AG04450 (cell line): ENCODE measurements around the gene STXBP5L. TPM values are rescaled to one million over a fixed set of nuclear protein-coding genes. Genes with fewer than 3 reads are reported as not detected.

ENCODE experiments used
- CTCF ChIA-PET: fragments of 300-600, 350-600 bp; formaldehyde crosslinking; extraction: SDS; loops from one replicate; lab custom pipeline; 2022; ENCODE audit warnings: antibody characterized with exemption, inconsistent platforms; lab: Charles Lee
- POLR2A ChIA-PET: fragments of 350-600 bp; formaldehyde crosslinking; extraction: SDS; loops from one replicate; lab custom pipeline; 2021; ENCODE audit warnings: antibody characterized with exemption, inconsistent platforms; lab: Yijun Ruan, JAX
- DNase-seq: peaks from one replicate; pipeline ENCODE4 v3.0.0-alpha.2; 2011; ENCODE audit warnings: low read depth, low spot score
- H3K27ac ChIP-seq: one replicate; pipeline ENCODE4 v1.5.1; 2012; ENCODE audit warnings: low read depth, low read length, control low read depth
- H3K27me3 ChIP-seq: one replicate; pipeline ENCODE4 v1.6.0; 2012; ENCODE audit warnings: low read length; ENCODE audit not compliant: control insufficient read depth, insufficient read depth
- H3K4me3 ChIP-seq: 2 replicates; pipeline ENCODE4 v1.5.1; 2011; ENCODE audit warnings: mild to moderate bottlenecking, low read depth, low read length, control low read depth
- H3K9me3 ChIP-seq: 2 replicates; pipeline ENCODE4 v1.5.1; 2012; ENCODE audit warnings: low read length; ENCODE audit not compliant: control insufficient read depth, insufficient read depth
- polyA minus RNA-seq: library from RNA; depleted of rRNA, polyadenylated mRNA; stranded (reverse); fragments of >200 nt; gene quantifications from 2 replicates; pipeline ENCODE4 v1.2.3, GENCODE V29; 2011; rRNA and poly(A)+ RNA removed
- polyA plus RNA-seq: library from polyadenylated mRNA; depleted of rRNA; stranded (reverse); fragments of >200 nt; gene quantifications from 2 replicates; pipeline ENCODE4 v1.2.3, GENCODE V29; 2011; rRNA removed
- TF ChIP-seq, protein P1 (sequence below): IDR thresholded peaks from 2 replicates; pipeline ENCODE4 v1.5.1; 2011; ENCODE audit warnings: low read depth, low read length, control low read depth, inconsistent platforms

Gene STXBP5L
- not detected in 2 replicates for polyA plus RNA-seq
- polyA minus RNA-seq: not detected in 2 replicates

- ChIA-PET CTCF (interaction anchor here (0.7 to 1.4 kb wide), 2 partner anchors 243 to 347 kb away, joined by 3 read pairs; no protein-coding TSS in a partner anchor), POLR2A (interaction anchor here (0.6 kb wide), 1 partner anchor 165 kb away, joined by 3 read pairs; the partner anchor contains the start of gene GTF2E1)
- H3K27ac ChIP-seq: no peak within 1 kb of the TSS
- peaks cover 13% of the 10 kb centered on the region for H3K27me3 ChIP-seq
- TF ChIP-seq, protein P1, sequence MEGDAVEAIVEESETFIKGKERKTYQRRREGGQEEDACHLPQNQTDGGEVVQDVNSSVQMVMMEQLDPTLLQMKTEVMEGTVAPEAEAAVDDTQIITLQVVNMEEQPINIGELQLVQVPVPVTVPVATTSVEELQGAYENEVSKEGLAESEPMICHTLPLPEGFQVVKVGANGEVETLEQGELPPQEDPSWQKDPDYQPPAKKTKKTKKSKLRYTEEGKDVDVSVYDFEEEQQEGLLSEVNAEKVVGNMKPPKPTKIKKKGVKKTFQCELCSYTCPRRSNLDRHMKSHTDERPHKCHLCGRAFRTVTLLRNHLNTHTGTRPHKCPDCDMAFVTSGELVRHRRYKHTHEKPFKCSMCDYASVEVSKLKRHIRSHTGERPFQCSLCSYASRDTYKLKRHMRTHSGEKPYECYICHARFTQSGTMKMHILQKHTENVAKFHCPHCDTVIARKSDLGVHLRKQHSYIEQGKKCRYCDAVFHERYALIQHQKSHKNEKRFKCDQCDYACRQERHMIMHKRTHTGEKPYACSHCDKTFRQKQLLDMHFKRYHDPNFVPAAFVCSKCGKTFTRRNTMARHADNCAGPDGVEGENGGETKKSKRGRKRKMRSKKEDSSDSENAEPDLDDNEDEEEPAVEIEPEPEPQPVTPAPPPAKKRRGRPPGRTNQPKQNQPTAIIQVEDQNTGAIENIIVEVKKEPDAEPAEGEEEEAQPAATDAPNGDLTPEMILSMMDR: no peak
- H3K9me3 ChIP-seq: peaks cover 6% of the 10 kb centered on the region; the same call in 1 of the 2 replicates
- DNase-seq: no peak
- peak within 1 kb of the TSS; percentile 52 for H3K4me3 ChIP-seq
These were observed at the start of gene STXBP5L for GRCh38 chr3:120908030-120908794. Gene STXBP5L, plus strand, starts transcription at chr3:120908205. Its CDS starts 1,374 bp downstream, at chr3:120909579.

GRCh38 chr3:120858521-120858920, 49.5 kb upstream of the STXBP5L start:
- TF ChIP-seq, protein P1: no peak
- no peaks in the 10 kb centered on the region for H3K9me3 ChIP-seq
- ChIA-PET POLR2A (no interaction called here), CTCF (interaction anchor here (1.0 to 1.9 kb wide), 3 partner anchors 64 to 297 kb away, joined by 3 to 4 read pairs (median 4); no protein-coding TSS in a partner anchor)
- no peaks in the 10 kb centered on the region for H3K27me3 ChIP-seq
- no peak overlapping the region for H3K27ac ChIP-seq
- no peak for DNase-seq
- H3K4me3 ChIP-seq: no peak overlapping the region

GRCh38 chr3:120864541-120864940, 43.5 kb upstream of the STXBP5L start:
- POLR2A ChIA-PET: no interaction called here
- Histone ChIP-seq H3K27me3 (no peaks in the 10 kb centered on the region), H3K9me3 (no peaks in the 10 kb centered on the region), H3K27ac (no peak overlapping the region), H3K4me3 (no peak overlapping the region)
- no peak for DNase-seq
- TF ChIP-seq, protein P1: no peak
- CTCF ChIA-PET: no interaction called here

DNA sequence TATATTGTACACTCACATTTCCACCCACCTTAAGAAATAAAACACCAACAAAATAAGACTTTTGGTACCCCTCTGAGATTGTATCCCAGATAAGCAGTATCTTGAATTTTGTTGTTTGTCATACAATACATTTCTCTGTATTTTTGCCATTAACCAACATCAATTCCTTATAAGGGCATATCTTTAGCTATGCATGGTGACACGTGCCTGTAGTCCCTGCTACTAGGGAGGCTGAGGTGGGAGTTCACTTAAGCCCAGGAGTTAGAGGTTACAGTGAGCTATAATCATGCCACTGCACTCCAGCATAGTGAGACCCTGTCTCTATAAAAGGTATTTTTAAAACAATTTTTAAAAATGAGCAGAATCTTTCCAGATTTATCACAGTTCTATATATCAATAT, 32.5 kb upstream of the STXBP5L start:
- Histone ChIP-seq H3K4me3 (no peak overlapping the region), H3K27ac (no peak overlapping the region), H3K9me3 (no peaks in the 10 kb centered on the region), H3K27me3 (no peaks in the 10 kb centered on the region)
- TF ChIP-seq, protein P1: no peak
- ChIA-PET CTCF (no interaction called here), POLR2A (no interaction called here)
- no peak for DNase-seq

- no peak overlapping the region for H3K4me3 ChIP-seq
- no peak overlapping the region for H3K27ac ChIP-seq
- H3K27me3 ChIP-seq: no peaks in the 10 kb centered on the region
- TF ChIP-seq, protein P1: no peak
- ChIA-PET CTCF (interaction anchor here (0.8 kb wide), 1 partner anchor 315 kb away, joined by 3 read pairs; no protein-coding TSS in a partner anchor), POLR2A (interaction anchor here (0.5 kb wide), 1 partner anchor 77 kb away, joined by 3 read pairs; no protein-coding TSS in a partner anchor)
- DNase-seq: no peak
- H3K9me3 ChIP-seq: no peaks in the 10 kb centered on the region
These were observed 32.0 kb upstream of the STXBP5L start for GRCh38 chr3:120875989-120876388.
